ENCODE results near the gene SFSWAP. TPM values are rescaled to one million over a fixed set of nuclear protein-coding genes. Genes with fewer than 3 reads are reported as not detected.
"Not testable (repeated sequence)": the region's sequence is repeated elsewhere in the genome, so short reads cannot be mapped to it uniquely, and the experiment has no call there.

SFSWAP gene
- polyA plus RNA-seq, 2 donors = 20.8 to 27.9 TPM

DNA sequence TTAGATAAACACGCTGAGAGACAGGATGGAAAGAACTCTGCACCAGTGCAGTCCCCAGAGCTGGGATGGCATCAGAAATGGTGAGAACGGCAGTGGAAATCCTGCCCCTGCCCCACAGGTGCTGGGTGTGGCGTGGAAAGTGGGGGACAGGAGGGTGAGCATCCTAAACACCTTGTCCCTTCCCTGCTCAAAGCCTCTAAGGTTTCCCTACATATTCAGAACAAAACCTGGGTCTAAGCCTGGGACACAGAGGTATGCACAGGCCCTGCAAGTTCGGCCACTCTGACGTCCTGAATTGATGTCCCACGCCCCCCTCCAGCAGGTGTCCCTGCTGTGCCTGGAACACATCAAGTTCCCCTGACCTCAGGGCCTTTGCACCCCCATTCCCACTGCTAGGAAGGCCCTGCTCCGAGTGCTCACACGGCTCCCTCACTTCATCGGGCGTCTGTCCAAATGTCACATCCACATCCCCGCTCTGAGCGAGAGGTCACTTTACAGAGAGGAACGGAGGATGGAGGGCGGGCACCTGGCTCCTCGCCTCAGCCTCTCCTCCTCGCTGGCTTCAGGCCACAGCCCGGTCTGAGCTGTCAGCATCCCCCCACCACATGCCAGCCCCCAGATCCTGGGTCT, 38.5 kb upstream of the SFSWAP start:
- Histone ChIP-seq H3K27me3 (ENCODE audit: control insufficient read depth in 1 of 2, insufficient read depth in 2 of 2, low read length in 2 of 2) (no peaks in the 10 kb centered on the region), H3K36me3 (ENCODE audit: control insufficient read depth in 2 of 2, insufficient read depth in 2 of 2, low read length in 1 of 2) (no peaks in the 10 kb centered on the region)
- 72 to 74% methylated on average over 17 of the region's 17 CpGs for WGBS, 2 donors

GRCh38 chr12:131672941-131673887, 37.7 kb upstream of the SFSWAP start:
- Histone ChIP-seq H3K27me3 (ENCODE audit: control insufficient read depth in 1 of 2, insufficient read depth in 2 of 2, low read length in 2 of 2) (no peaks in the 10 kb centered on the region), H3K4me1 (ENCODE audit: control insufficient read depth in 2 of 2, insufficient read depth in 2 of 2, low read length in 1 of 2) (no peaks in the 10 kb centered on the region), H3K27ac (ENCODE audit: low read depth in 2 of 2, low read length in 1 of 2) (no peak overlapping the region), H3K9me3 (ENCODE audit: control insufficient read depth in 2 of 2, insufficient read depth in 1 of 2, low read depth in 1 of 2, low read length in 1 of 2) (peaks cover 0 to 2% of the 10 kb centered on the region in 2 donors), H3K4me3 (ENCODE audit: low read depth in 1 of 2, low read length in 2 of 2) (no peak overlapping the region), H3K36me3 (ENCODE audit: control insufficient read depth in 2 of 2, insufficient read depth in 2 of 2, low read length in 1 of 2) (no peaks in the 10 kb centered on the region)
- 63 to 67% methylated on average over 24 of the region's 24 CpGs for WGBS, 2 donors

More for the DNA sequence above, 38.5 kb upstream of the SFSWAP start:
- peaks cover 0 to 2% of the 10 kb centered on the region in 2 donors for H3K9me3 ChIP-seq (ENCODE audit: control insufficient read depth in 2 of 2, insufficient read depth in 1 of 2, low read depth in 1 of 2, low read length in 1 of 2)
- H3K4me1 ChIP-seq (ENCODE audit: control insufficient read depth in 2 of 2, insufficient read depth in 2 of 2, low read length in 1 of 2) = no peaks in the 10 kb centered on the region
- H3K27ac ChIP-seq (ENCODE audit: low read depth in 2 of 2, low read length in 1 of 2) = no peak overlapping the region
- no peak overlapping the region for H3K4me3 ChIP-seq (ENCODE audit: low read depth in 1 of 2, low read length in 2 of 2)

- 53 to 65% methylated on average over 7 of the region's 7 CpGs for WGBS, 2 donors
- Histone ChIP-seq H3K9me3 (ENCODE audit: control insufficient read depth in 2 of 2, insufficient read depth in 1 of 2, low read depth in 1 of 2, low read length in 1 of 2) (peaks cover 0 to 2% of the 10 kb centered on the region in 2 donors), H3K4me1 (ENCODE audit: control insufficient read depth in 2 of 2, insufficient read depth in 2 of 2, low read length in 1 of 2) (no peaks in the 10 kb centered on the region), H3K36me3 (ENCODE audit: control insufficient read depth in 2 of 2, insufficient read depth in 2 of 2, low read length in 1 of 2) (no peaks in the 10 kb centered on the region), H3K27ac (ENCODE audit: low read depth in 2 of 2, low read length in 1 of 2) (no peak overlapping the region), H3K4me3 (ENCODE audit: low read depth in 1 of 2, low read length in 2 of 2) (no peak overlapping the region), H3K27me3 (ENCODE audit: control insufficient read depth in 1 of 2, insufficient read depth in 2 of 2, low read length in 2 of 2) (no peaks in the 10 kb centered on the region)
Observed at GRCh38 chr12:131673888-131674257, 37.0 kb upstream of the SFSWAP start.

DNA sequence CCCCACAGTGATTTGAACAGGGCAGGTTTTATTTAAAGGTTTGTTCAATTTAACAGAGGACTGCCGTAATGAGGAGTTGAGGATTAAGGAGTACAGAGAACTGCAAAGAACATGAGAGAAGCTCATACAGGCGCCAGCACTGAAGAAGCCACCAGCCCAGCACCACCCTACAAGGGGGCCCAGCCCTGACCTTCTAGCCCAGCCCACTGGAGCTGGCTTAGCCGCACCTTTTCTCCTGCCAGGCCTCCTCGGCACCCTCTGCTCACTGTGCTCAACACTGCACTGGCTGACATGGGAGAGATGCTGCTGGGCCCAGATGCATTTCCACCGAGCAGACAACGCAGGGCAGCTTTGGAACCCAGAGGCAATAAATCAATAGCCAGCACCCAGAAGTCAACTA, 36.5 kb upstream of the SFSWAP start:
- Histone ChIP-seq H3K4me3 (ENCODE audit: low read depth in 1 of 2, low read length in 2 of 2) (no peak overlapping the region), H3K36me3 (ENCODE audit: control insufficient read depth in 2 of 2, insufficient read depth in 2 of 2, low read length in 1 of 2) (no peaks in the 10 kb centered on the region), H3K9me3 (ENCODE audit: control insufficient read depth in 2 of 2, insufficient read depth in 1 of 2, low read depth in 1 of 2, low read length in 1 of 2) (peaks cover 0 to 2% of the 10 kb centered on the region in 2 donors), H3K27ac (ENCODE audit: low read depth in 2 of 2, low read length in 1 of 2) (no peak overlapping the region), H3K27me3 (ENCODE audit: control insufficient read depth in 1 of 2, insufficient read depth in 2 of 2, low read length in 2 of 2) (no peaks in the 10 kb centered on the region), H3K4me1 (ENCODE audit: control insufficient read depth in 2 of 2, insufficient read depth in 2 of 2, low read length in 1 of 2) (no peaks in the 10 kb centered on the region)
- 89 to 92% methylated on average over 6 of the region's 6 CpGs for WGBS, 2 donors

GRCh38 chr12:131675126-131676080, 35.5 kb upstream of the SFSWAP start:
- peaks cover 0 to 2% of the 10 kb centered on the region in 2 donors for H3K9me3 ChIP-seq (ENCODE audit: control insufficient read depth in 2 of 2, insufficient read depth in 1 of 2, low read depth in 1 of 2, low read length in 1 of 2)
- no peak overlapping the region for H3K27ac ChIP-seq (ENCODE audit: low read depth in 2 of 2, low read length in 1 of 2)
- no peaks in the 10 kb centered on the region for H3K27me3 ChIP-seq (ENCODE audit: control insufficient read depth in 1 of 2, insufficient read depth in 2 of 2, low read length in 2 of 2)
- H3K4me3 ChIP-seq (ENCODE audit: low read depth in 1 of 2, low read length in 2 of 2) = no peak overlapping the region
- no peaks in the 10 kb centered on the region for H3K4me1 ChIP-seq (ENCODE audit: control insufficient read depth in 2 of 2, insufficient read depth in 2 of 2, low read length in 1 of 2)
- 78 to 84% methylated on average over 21 of the region's 21 CpGs for WGBS, 2 donors
- H3K36me3 ChIP-seq (ENCODE audit: control insufficient read depth in 2 of 2, insufficient read depth in 2 of 2, low read length in 1 of 2) = no peaks in the 10 kb centered on the region

- Histone ChIP-seq H3K9me3 (ENCODE audit: control insufficient read depth in 2 of 2, insufficient read depth in 1 of 2, low read depth in 1 of 2, low read length in 1 of 2) (peaks cover 0 to 2% of the 10 kb centered on the region in 2 donors), H3K4me1 (ENCODE audit: control insufficient read depth in 2 of 2, insufficient read depth in 2 of 2, low read length in 1 of 2) (no peaks in the 10 kb centered on the region), H3K4me3 (ENCODE audit: low read depth in 1 of 2, low read length in 2 of 2) (no peak overlapping the region), H3K27ac (ENCODE audit: low read depth in 2 of 2, low read length in 1 of 2) (no peak overlapping the region), H3K27me3 (ENCODE audit: control insufficient read depth in 1 of 2, insufficient read depth in 2 of 2, low read length in 2 of 2) (no peaks in the 10 kb centered on the region), H3K36me3 (ENCODE audit: control insufficient read depth in 2 of 2, insufficient read depth in 2 of 2, low read length in 1 of 2) (no peaks in the 10 kb centered on the region)
- WGBS, 2 donors = 78 to 91% methylated on average over 7 of the region's 7 CpGs
Observed at GRCh38 chr12:131676544-131676943, 34.3 kb upstream of the SFSWAP start.

DNA sequence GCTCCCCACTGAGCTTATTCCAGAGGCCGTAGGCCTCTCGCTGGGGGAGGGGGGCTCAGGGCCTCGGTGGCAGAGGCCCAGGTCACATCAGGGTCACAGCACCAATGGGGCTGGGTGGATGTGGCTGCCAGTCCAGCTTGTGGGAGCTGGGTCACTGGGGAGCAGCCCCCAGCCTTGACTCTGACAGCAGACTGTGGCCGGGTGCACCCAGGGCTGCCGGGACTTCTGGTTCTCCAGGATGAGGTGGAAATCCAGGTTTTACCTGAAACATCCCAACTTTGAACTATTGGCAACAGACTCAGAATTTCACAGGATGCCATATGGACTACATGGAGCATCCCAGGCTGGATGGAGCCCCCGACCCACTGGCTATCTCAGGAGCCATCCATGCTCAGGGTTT, 33.8 kb upstream of the SFSWAP start:
- H3K36me3 ChIP-seq (ENCODE audit: control insufficient read depth in 2 of 2, insufficient read depth in 2 of 2, low read length in 1 of 2); H3K4me1 ChIP-seq (ENCODE audit: control insufficient read depth in 2 of 2, insufficient read depth in 2 of 2, low read length in 1 of 2); H3K9me3 ChIP-seq (ENCODE audit: control insufficient read depth in 2 of 2, insufficient read depth in 1 of 2, low read depth in 1 of 2, low read length in 1 of 2); H3K27me3 ChIP-seq (ENCODE audit: control insufficient read depth in 1 of 2, insufficient read depth in 2 of 2, low read length in 2 of 2); H3K4me3 ChIP-seq (ENCODE audit: low read depth in 1 of 2, low read length in 2 of 2); H3K27ac ChIP-seq (ENCODE audit: low read depth in 2 of 2, low read length in 1 of 2): not testable (repeated sequence)
- WGBS, 2 donors = 77 to 91% methylated on average over 3 to 6 of the region's 6 CpGs

DNA sequence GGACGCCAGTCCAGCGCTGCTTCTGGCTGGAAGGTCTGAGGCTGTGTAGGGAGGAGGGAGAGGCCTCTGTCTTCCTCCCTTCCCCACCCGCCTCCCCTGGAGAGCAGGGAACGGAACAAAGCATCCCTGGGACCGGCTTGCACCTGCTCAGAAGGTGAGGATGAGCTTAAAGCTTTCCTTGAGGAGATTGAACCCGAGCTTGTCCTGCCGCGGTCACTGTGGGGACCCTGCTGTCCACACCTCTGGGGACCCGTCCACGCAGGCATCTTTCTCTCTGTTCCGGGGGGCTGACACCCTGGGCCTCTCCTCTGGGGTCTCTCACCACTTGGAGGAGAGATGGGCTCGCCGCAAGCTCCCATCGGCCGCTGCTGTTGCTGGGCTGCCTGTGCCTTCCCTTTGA, 33.2 kb upstream of the SFSWAP start:
- 83 to 89% methylated on average over 15 of the region's 15 CpGs for WGBS, 2 donors

More for the DNA sequence above, 33.2 kb upstream of the SFSWAP start:
- Histone ChIP-seq H3K36me3 (ENCODE audit: control insufficient read depth in 2 of 2, insufficient read depth in 2 of 2, low read length in 1 of 2) (no peaks in the 10 kb centered on the region), H3K27me3 (ENCODE audit: control insufficient read depth in 1 of 2, insufficient read depth in 2 of 2, low read length in 2 of 2) (no peaks in the 10 kb centered on the region), H3K4me1 (ENCODE audit: control insufficient read depth in 2 of 2, insufficient read depth in 2 of 2, low read length in 1 of 2) (peaks cover 0 to 7% of the 10 kb centered on the region in 2 donors), H3K4me3 (ENCODE audit: low read depth in 1 of 2, low read length in 2 of 2) (no peak overlapping the region), H3K9me3 (ENCODE audit: control insufficient read depth in 2 of 2, insufficient read depth in 1 of 2, low read depth in 1 of 2, low read length in 1 of 2) (peaks cover 0 to 2% of the 10 kb centered on the region in 2 donors), H3K27ac (ENCODE audit: low read depth in 2 of 2, low read length in 1 of 2) (no peak overlapping the region)

Measured in esophagus (tissue), 2 donors.